GM21717 (cell line): ENCODE data around the gene TMEM40.
"Not testable (repeated sequence)": the region's sequence is repeated elsewhere in the genome, so short reads cannot be mapped to it uniquely, and the experiment has no call there.

ENCODE experiments used
- ATAC-seq: cut with Tn5 transposase; IDR thresholded peaks from one replicate; pipeline ENCODE4 v1.9.1; 2021; ENCODE audit warnings: mild to moderate bottlenecking, moderate library complexity; ENCODE audit not compliant: unreplicated experiment

The TMEM40 gene

DNA sequence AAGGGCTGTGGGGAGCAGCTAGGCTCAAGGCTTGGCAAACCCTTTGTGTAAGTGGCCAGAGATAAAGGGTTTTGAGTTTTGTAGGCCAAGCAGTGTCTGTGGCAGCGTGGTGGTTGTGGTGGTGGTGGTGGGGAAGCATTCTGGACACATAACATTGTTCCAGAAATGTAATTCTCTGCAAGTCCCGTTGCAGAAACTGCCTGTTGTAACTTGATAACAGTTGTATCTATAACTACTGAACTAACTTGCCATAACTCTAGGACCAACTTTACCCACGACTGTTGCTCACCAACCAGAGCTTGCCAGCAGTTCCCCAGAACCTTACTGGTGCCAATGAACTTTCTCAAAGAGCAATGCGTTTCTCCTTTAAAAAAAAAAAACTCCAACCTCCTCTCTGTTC is 18.1 kb upstream of the TMEM40 start:
- no peak for ATAC-seq

DNA sequence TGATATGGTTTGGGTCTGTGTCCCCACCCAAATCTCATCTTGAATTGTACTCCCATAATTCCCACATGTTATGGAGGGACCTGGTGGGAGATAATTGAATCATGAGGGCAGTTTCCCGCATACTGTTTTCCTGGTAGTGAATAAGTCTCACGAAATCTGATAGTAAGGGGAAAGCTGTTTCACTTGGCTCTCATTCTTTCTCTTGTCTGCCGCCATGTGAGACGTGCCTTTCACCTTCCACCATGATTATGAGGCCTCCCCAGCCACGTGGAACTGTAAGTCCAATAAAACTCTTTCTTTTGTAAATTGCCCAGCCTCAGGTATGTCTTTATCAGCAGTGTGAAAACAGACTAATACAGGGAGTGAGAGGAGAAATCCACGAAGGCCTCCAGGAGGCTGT is 16.9 kb upstream of the TMEM40 start:
- not testable (repeated sequence) for ATAC-seq

GRCh38 chr3:12775226-12775625 is 16.2 kb upstream of the TMEM40 start:
- ATAC-seq: no peak

DNA sequence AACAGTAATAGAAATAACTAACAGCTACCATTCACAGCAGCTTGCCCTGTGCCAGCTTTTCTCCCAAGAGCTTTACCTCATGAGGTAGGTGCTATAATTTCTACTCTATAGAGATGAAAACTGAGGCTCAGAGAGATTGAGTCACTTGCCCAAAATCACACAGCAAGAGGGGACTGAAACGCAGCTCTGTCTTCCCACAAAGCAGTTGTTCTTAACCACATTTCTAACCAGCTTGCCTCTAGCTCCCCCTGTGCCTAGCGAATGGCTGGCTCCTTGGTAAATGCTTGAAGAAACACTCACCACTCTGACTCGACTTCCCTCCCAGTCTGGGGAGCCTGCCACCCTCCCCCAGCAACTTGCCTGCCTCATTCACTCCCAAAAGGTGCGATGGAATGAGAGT is 15.6 kb upstream of the TMEM40 start:
- ATAC-seq: no peak

DNA sequence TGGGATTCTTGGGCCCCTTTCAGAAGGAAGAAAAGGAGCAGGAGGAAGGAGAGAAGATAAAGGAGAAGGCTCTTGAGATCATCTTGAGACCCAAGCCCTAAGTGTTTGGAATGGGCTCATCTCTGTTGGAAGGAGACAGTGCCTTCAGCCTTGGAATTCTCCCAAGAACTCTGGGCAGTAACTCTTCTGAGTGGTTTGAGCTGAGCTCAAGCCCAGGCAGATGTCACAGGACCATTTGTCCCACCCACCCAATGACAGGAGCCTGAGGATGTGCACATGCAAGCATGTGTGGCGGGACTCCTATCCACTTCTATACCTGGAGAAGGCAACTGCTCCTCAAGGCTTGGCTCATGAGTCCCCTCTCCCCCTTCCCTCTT is 14.6 kb upstream of the TMEM40 start:
- no peak for ATAC-seq

GRCh38 chr3:12773030-12773709 is 14.1 kb upstream of the TMEM40 start:
- no peak for ATAC-seq

GRCh38 chr3:12772462-12772861 is 13.4 kb upstream of the TMEM40 start:
- no peak for ATAC-seq

GRCh38 chr3:12771236-12771635 is 12.2 kb upstream of the TMEM40 start:
- ATAC-seq: no peak

DNA sequence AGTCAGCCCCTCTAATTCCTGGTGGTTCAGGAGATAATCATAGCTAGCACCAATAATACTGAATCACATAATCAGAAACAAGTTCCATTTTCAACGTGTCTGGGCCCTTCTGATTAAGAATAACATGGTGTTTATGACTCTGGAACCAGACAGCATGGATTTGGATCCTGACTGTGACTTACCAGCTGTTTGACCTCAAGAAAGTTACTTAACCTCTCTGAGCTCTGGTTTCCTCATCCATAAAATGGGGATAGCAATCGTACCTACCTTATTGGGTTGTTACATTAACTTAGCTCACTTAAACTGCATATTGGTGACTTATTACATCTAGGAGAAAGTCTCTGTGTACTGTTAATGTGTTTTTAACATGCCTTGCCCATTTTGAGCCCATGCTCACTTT is 10.7 kb upstream of the TMEM40 start:
- ATAC-seq: no peak

GRCh38 chr3:12768579-12769527 is 9.8 kb upstream of the TMEM40 start:
- no peak for ATAC-seq

DNA sequence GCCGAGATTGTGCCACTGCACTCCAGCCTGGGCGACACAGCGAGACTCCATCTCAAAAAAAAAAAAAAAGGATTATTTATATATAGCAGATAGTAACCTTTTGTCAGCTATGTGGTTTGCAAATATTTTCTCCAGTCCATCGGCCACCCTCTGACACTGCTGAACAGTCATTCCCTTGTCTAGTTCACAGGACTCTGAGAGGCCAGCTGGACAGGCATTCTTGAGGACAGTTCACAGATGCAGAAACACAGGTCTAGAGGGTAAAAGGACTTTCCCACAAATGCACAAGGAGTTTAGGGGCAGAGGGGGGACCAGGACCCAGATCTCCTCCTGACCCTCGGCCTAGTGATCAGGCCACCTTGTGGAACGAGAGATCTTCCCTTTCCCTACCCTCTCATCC is 7.5 kb upstream of the TMEM40 start:
- no peak for ATAC-seq

GRCh38 chr3:12764171-12764776 is 5.2 kb upstream of the TMEM40 start:
- no peak for ATAC-seq

DNA sequence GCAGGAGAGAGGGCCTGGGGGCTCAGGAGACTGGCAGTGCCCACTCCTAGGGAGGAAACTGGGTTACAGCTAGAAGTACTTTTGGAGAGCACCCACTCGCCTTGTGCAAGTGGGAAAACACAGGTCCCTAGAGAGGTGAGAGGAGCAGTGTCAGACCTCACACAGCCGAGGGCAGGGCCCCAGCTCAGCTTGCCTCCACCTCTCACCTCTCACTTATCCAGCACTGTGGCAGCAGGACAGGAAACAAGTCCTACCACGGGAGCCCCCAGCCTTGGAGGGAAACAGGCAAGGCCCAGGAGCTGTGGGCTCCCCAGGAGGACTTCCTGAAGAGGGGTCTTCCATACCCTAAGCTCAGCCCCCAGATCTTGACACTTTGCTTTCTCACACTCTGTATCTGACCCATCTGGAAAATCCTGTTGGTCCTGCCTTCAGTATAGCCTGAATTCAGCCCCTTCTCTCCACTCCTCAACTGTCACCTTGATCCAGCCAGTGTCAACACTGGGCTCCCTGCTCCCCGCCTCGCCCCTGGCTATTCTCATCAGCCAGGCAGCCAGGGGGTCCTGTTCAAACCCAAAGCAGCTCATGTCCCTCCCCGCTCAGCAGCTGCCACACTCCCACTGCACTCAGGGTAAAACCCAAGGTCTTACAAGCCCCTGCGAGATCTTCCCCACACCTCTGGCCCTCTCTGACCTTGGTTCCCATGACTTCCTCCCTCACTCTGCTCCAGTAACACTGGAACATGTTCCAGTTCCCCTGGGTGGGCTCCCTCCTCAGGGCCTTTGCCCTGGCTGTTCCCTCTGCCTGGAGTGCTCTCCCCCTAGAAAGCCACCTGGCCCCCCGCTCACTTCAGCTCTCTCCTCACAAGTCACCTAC is 870 bp upstream of the TMEM40 start:
- no peak for ATAC-seq

DNA sequence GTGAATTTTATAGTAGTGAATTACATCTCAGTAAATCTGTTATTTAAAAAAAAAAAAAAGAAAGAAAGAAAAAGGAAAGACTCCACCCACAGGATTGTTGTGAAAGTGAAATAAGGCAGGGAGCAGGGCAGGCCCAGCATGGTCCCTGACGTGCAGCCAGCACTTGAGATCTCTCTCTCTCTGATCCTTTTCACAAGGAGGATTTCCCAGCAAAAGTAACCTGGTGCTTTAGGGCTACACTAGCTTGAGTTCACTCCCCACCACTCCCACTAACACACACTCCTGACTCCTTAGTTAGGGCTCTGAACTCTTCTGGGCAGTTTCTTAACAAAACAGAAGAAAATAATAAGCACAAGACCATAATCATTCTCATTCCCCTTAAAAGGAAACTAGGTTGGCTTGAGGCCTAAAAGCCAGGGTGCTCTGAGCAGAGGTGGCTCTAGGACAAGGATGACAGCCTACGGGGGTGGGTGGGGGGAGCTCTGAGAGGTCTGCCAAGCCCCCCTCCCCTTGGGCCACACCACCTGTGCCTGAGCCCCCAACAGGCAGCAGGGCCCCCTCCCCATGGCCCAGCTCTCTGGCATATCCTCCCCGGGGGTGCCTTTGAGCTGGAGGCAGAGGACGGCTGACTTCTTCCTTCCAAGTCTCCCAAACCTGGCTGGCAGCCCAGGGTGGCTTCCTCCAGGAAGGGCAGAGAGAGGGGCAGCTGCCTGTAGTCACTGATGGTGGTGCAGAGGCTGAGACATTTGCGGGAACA is 856 bp downstream of the TMEM40 start:
- no peak for ATAC-seq

DNA sequence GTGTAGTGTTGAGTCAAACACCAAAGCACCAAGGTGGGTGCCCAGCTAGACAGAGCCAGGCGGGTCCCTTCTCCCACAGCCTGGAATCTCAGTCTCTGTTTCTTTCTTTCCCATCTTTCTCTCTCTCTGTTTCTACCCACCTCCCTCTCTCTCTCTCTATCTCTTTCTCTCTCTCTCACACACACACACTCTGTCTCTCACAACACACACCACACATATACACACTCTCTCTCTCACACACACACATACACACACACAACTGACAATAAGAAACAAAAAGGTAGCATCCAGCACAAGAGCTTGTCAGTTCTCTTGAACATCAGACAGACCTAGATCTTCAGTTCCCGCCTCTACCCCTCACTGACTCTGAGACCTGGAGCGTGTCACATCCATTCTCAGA is 2.4 kb downstream of the TMEM40 start:
- ATAC-seq: no peak

DNA sequence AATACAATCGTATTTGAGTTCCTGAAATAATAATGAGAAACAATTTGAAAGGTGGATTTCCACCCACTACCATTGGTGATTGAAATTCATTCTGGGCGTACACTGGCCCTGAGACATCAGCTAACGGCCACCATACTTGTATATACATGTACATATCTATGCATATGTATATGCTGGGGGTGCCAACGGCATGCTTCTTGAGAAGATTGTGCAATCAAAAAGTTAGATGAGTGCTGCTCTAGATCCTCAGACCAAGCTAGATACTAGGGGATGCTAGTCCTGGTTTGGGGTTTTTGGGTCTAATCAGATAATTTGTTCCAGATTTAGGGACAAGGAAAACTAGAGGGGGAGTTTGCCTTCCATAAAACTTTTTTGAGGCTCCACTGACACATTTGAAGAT is 2.9 kb downstream of the TMEM40 start:
- ATAC-seq: no peak

DNA sequence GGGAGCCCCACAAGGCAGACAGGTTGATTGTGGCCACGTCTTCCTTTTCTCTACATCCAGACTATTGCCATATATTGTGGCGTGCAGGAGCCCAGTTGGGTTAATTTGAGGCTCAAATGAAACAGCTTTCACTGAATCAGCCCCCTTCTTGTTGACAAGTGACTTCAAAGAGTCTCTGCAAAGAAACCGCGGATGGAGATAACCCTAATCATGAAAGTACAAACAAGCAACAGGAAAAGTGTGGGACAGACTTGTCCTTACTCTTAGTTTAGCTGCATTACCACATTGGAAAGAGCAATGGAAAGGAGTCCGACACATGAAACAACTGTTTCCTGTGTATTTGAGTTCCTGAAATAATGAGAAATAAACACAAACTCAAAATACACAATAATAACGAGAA is 3.3 kb downstream of the TMEM40 start:
- ATAC-seq: no peak

GRCh38 chr3:12754313-12754712 is 4.7 kb downstream of the TMEM40 start:
- ATAC-seq: no peak

DNA sequence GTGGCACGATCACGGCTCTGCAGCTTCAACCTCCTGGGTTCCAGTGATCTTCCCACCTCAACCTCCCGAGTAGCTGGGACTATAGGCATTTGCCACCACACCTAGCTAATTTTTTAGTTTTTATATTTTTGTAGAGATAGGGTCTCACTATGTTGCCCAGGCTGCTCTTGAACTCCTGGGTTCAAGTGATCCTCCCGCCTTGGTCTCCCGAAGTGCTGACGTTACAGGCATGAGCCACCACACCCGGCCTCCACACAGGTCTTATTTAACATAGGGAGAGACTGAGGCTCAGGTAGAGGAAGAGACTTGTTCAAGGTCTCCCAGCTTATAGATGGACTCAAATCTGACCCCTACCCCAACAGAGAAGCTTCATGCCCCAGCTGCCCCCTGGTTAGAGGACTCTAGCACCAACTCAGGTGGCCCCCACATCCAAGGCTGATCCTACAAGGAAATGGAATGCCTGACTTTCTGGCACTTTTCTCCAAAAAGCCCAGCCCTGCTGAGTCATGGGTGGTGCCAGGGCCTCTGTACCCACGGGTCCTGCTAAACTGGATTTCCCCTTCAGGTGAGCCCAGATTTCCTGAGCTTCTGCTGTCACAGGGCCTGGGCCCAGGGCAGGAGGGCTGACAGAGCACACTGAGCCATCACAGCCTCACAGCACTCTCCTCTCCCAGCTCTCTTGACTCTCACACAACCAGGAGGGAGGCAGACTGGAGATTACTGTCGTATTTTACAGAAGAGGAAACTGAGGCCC is 5.6 kb downstream of the TMEM40 start:
- no peak for ATAC-seq

DNA sequence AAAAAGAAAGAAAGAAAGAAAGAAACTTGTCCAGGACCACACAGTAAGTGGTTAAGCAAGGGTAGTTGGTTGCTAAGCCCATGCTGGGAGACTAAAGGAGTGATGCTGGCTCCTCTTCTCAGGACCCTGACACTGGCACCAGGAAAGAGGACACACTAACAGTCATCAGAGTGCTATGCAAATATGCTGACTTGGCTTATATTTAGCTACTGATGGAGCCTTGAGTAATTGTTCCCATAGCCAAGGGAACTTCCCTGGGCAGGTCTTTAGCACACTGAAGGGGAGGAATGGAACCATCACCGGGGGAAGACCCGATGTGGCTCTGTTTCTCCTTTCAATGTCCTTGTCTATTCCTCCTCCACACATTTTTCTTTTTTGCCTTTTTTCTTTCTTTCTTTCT is 6.2 kb downstream of the TMEM40 start:
- peak; percentile 49 for ATAC-seq
